GM18511 (cell line): ENCODE data around the gene TUBGCP5.
"Not testable (repeated sequence)": the region's sequence is repeated elsewhere in the genome, so short reads cannot be mapped to it uniquely, and the experiment has no call there.

Experiments
- ATAC-seq: cut with Tn5 transposase; IDR thresholded peaks from one replicate; pipeline ENCODE4 v1.9.1; 2021; ENCODE audit warnings: mild to moderate bottlenecking, moderate library complexity; ENCODE audit not compliant: unreplicated experiment

Gene TUBGCP5

GRCh38 chr15:23043535-23043934, 4.2 kb upstream of the TUBGCP5 start:
- ATAC-seq = not testable (repeated sequence)

GRCh38 chr15:23041736-23042135, 2.4 kb upstream of the TUBGCP5 start:
- ATAC-seq = not testable (repeated sequence)

- ATAC-seq = peak; percentile 30
These were observed 530 bp upstream of the TUBGCP5 start for GRCh38 chr15:23039917-23040281.

- ATAC-seq = peak; percentile 27
These were observed 635 bp downstream of the TUBGCP5 start for GRCh38 chr15:23038726-23039142.

GRCh38 chr15:23035964-23036566, 3.3 kb downstream of the TUBGCP5 start:
- no peak for ATAC-seq

- ATAC-seq = no peak
These were observed 5.4 kb downstream of the TUBGCP5 start for GRCh38 chr15:23033979-23034378.

- no peak for ATAC-seq
These were observed 13.2 kb downstream of the TUBGCP5 start for GRCh38 chr15:23026218-23026617.

GRCh38 chr15:23022156-23022555, 17.2 kb downstream of the TUBGCP5 start:
- no peak for ATAC-seq

- no peak for ATAC-seq
These were observed 24.9 kb downstream of the TUBGCP5 start for GRCh38 chr15:23014394-23015000.

GRCh38 chr15:23013681-23014080, 25.7 kb downstream of the TUBGCP5 start:
- no peak for ATAC-seq

- not testable (repeated sequence) for ATAC-seq
These were observed 26.8 kb downstream of the TUBGCP5 start for GRCh38 chr15:23012616-23013015.

GRCh38 chr15:23003736-23004135, 35.6 kb downstream of the TUBGCP5 start:
- ATAC-seq = no peak

GRCh38 chr15:23002920-23003319, 36.4 kb downstream of the TUBGCP5 start:
- ATAC-seq = no peak

GRCh38 chr15:22995795-22996194, 43.6 kb downstream of the TUBGCP5 start:
- ATAC-seq = no peak

- ATAC-seq = no peak
These were observed 47.4 kb downstream of the TUBGCP5 start for GRCh38 chr15:22992024-22992326.

GRCh38 chr15:22989576-22990477, 49.5 kb downstream of the TUBGCP5 start:
- ATAC-seq = no peak

GRCh38 chr15:22988811-22989210, 50.6 kb downstream of the TUBGCP5 start:
- no peak for ATAC-seq

- not testable (repeated sequence) for ATAC-seq
These were observed 57.4 kb downstream of the TUBGCP5 start for GRCh38 chr15:22981931-22982330.

- no peak for ATAC-seq
These were observed 58.1 kb downstream of the TUBGCP5 start for GRCh38 chr15:22981051-22981840.

- peak; percentile 69 for ATAC-seq
These were observed 58.9 kb downstream of the TUBGCP5 start, which contains the start of gene CYFIP1 for GRCh38 chr15:22980189-22981050. Gene CYFIP1 (minus strand): TSS chr15:22980368. CDS start chr15:22947285, 33,083 bp downstream.
